Tibial nerve (tissue), 4 donors: ENCODE data around the gene NCBP2L. TPM values are rescaled to one million over a fixed set of nuclear protein-coding genes. Genes with fewer than 3 reads are reported as not detected.

Source experiments
- DNase-seq, 2 donors: peaks; one replicate each; pipeline ENCODE4 v3.0.0-alpha.2; 2019; ENCODE audit warnings: low spot score in 2 of 2
- H3K27ac ChIP-seq, 4 donors: fragments of 200-600 bp; sonication (generic) in 3 of 4; one replicate each; pipeline ENCODE4 v1.5.1; 2017 to 2019; ENCODE audit warnings: mild to moderate bottlenecking in 1 of 4
- H3K27me3 ChIP-seq, 2 donors: fragments of 200-600 bp; sonication (generic) in 1 of 2; one replicate each; pipeline versions ENCODE4 v1.5.1 to v1.6.0; 2017 to 2019
- H3K36me3 ChIP-seq, 3 donors: fragments of 200-600 bp; sonication (generic); one replicate each; pipeline ENCODE4 v1.5.1; 2018 to 2019
- H3K4me1 ChIP-seq, 4 donors: fragments of 200-600 bp; sonication (generic) in 3 of 4; one replicate each; pipeline ENCODE4 v1.5.1; 2017 to 2019
- H3K4me3 ChIP-seq, 4 donors: fragments of 200-600 bp; sonication (generic) in 3 of 4; one replicate each; pipeline ENCODE4 v1.5.1; 2017 to 2019; ENCODE audit warnings: mild to moderate bottlenecking in 1 of 4, moderate library complexity in 1 of 4
- H3K9me3 ChIP-seq, 4 donors: fragments of 200-600 bp; sonication (generic) in 3 of 4; one replicate each; pipeline ENCODE4 v1.5.1; 2017 to 2019
- EP300 ChIP-seq, 2 donors: sonication (generic); formaldehyde crosslinking; IDR thresholded peaks; one replicate each; pipeline ENCODE4 v1.6.1; 2017; ENCODE audit warnings: antibody characterized with exemption in 2 of 2, mild to moderate bottlenecking in 1 of 2
- POLR2A ChIP-seq, 2 donors: fragments of 450-650 bp; IDR thresholded peaks; one replicate each; pipeline ENCODE4 v1.6.1; 2017; ENCODE audit warnings: antibody characterized with exemption in 2 of 2, mild to moderate bottlenecking in 2 of 2, moderate library complexity in 2 of 2
- WGBS, 2 donors: methylation state at CpG; one replicate each; pipeline ENCODE4 v1.1.5; 2018; 5-methylcytosine and 5-hydroxymethylcytosine counted together
- total RNA-seq, 4 donors: library from RNA; depleted of rRNA; stranded (reverse); fragments of >200 nt; gene quantifications; one replicate each; pipeline ENCODE4 v1.1.0, GENCODE V29; 2016
- TF ChIP-seq, protein P1 (sequence below), 5 experiments: fragments of 200-600 bp in 3 of 5; fragments of 450-650 bp in 2 of 5; sonication (generic) in 3 of 5; IDR thresholded peaks; one replicate each; pipeline ENCODE4 v1.5.1; 2016 to 2019; ENCODE audit warnings: antibody characterized with exemption in 5 of 5, mild to moderate bottlenecking in 3 of 5, moderate library complexity in 2 of 5

Gene NCBP2L
- total RNA-seq, 4 donors from 2014 or later: not detected

DNA sequence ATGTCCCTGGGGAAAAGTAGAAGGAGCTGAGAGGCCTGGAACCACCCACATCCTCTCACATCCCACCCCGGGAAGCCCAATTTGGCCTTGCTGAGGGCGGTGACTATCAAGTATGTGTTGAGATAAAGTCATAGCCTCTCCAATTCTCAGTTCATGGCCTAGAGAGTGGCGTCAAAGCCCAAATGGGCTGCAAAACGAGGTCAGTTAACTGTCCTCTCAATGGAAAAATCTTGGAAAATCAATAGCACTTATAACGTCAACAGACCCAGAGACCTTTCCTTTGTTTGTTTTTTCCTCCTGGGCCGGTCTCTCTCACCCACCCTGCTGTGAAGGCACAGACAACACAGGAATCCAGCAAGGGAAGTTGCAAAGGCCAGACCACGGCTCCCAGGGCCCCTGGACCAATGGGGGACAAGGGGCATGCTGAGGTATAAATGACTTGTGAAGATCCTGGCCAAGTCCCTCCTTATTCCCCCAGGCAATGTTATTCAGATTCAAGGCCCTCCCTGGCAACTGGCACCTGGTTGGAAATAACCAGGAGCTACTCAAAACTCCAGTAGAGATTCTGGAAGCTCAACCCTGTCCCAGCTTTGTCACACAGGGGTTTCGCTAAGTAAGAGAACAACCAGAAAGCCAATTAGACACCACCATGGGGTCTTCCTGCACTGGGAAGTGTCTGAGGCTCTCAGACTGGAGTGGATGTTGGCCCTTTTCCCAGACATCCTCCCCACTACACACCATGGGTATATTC is 40.6 kb upstream of the NCBP2L start:
- H3K27ac ChIP-seq: peak overlapping the region; percentile 45 to 97 (median 82)
- DNase-seq: no peak
- no peaks in the 10 kb centered on the region for H3K9me3 ChIP-seq
- WGBS, 2 donors: 56 to 68% methylated on average over 7 to 8 of the region's 8 CpGs
- H3K4me3 ChIP-seq: no peak overlapping the region
- H3K4me1 ChIP-seq: peaks cover 0 to 82% (median 31%) of the 10 kb centered on the region in 4 donors
- H3K36me3 ChIP-seq: no peaks in the 10 kb centered on the region
- no peaks in the 10 kb centered on the region for H3K27me3 ChIP-seq
- TF ChIP-seq POLR2A (IDR thresholded peaks at IDR 0.05): no peak
- TF ChIP-seq, protein P1, sequence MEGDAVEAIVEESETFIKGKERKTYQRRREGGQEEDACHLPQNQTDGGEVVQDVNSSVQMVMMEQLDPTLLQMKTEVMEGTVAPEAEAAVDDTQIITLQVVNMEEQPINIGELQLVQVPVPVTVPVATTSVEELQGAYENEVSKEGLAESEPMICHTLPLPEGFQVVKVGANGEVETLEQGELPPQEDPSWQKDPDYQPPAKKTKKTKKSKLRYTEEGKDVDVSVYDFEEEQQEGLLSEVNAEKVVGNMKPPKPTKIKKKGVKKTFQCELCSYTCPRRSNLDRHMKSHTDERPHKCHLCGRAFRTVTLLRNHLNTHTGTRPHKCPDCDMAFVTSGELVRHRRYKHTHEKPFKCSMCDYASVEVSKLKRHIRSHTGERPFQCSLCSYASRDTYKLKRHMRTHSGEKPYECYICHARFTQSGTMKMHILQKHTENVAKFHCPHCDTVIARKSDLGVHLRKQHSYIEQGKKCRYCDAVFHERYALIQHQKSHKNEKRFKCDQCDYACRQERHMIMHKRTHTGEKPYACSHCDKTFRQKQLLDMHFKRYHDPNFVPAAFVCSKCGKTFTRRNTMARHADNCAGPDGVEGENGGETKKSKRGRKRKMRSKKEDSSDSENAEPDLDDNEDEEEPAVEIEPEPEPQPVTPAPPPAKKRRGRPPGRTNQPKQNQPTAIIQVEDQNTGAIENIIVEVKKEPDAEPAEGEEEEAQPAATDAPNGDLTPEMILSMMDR (IDR thresholded peaks at IDR 0.05): no peak
- no peak for TF ChIP-seq EP300 (IDR thresholded peaks at IDR 0.05)

GRCh38 chrX:107738272-107738671 is 39.3 kb upstream of the NCBP2L start:
- no peaks in the 10 kb centered on the region for H3K9me3 ChIP-seq
- H3K27me3 ChIP-seq: peaks cover 0 to 6% of the 10 kb centered on the region in 2 donors
- TF ChIP-seq POLR2A (IDR thresholded peaks at IDR 0.05) (no peak), EP300 (IDR thresholded peaks at IDR 0.05) (no peak)
- TF ChIP-seq, protein P1 (IDR thresholded peaks at IDR 0.05): no peak
- peak overlapping the region; percentile 89 to 97 (median 94) for H3K27ac ChIP-seq
- H3K4me1 ChIP-seq: peaks cover 0 to 77% (median 37%) of the 10 kb centered on the region in 4 donors
- no peak overlapping the region for H3K4me3 ChIP-seq
- DNase-seq: no peak
- H3K36me3 ChIP-seq: no peaks in the 10 kb centered on the region
- 65 to 72% methylated on average over 2 to 5 of the region's 5 CpGs for whole genome bisulfite sequencing, 2 donors

GRCh38 chrX:107738768-107739167 is 38.8 kb upstream of the NCBP2L start:
- Histone ChIP-seq H3K36me3 (no peaks in the 10 kb centered on the region), H3K27ac (peak overlapping the region; percentile 89 to 97 (median 94)), H3K27me3 (peaks cover 0 to 10% of the 10 kb centered on the region in 2 donors), H3K4me3 (no peak overlapping the region), H3K9me3 (no peaks in the 10 kb centered on the region), H3K4me1 (peaks cover 0 to 77% (median 42%) of the 10 kb centered on the region in 4 donors)
- TF ChIP-seq EP300 (IDR thresholded peaks at IDR 0.05): peak in 1 of 2 donors; percentile 65
- TF ChIP-seq, protein P1 (IDR thresholded peaks at IDR 0.05): no peak
- WGBS, 2 donors: 34 to 58% methylated on average over 4 to 7 of the region's 8 CpGs
- no peak for DNase-seq

- no peak for TF ChIP-seq EP300 (IDR thresholded peaks at IDR 0.05)
- TF ChIP-seq, protein P1 (IDR thresholded peaks at IDR 0.05): no peak
- TF ChIP-seq POLR2A (IDR thresholded peaks at IDR 0.05): no peak
- no peak overlapping the region for H3K4me3 ChIP-seq
Measured at GRCh38 chrX:107739541-107739940, 38.0 kb upstream of the NCBP2L start.

GRCh38 chrX:107741404-107741790 is 36.1 kb upstream of the NCBP2L start:
- WGBS, 2 donors: 9 to 25% methylated on average over 7 of the region's 7 CpGs
- no peaks in the 10 kb centered on the region for H3K9me3 ChIP-seq
- peaks cover 0 to 10% of the 10 kb centered on the region in 2 donors for H3K27me3 ChIP-seq
- TF ChIP-seq, protein P1 (IDR thresholded peaks at IDR 0.05): no peak
- TF ChIP-seq POLR2A (IDR thresholded peaks at IDR 0.05) (no peak), EP300 (IDR thresholded peaks at IDR 0.05) (no peak)
- DNase-seq: no peak
- no peaks in the 10 kb centered on the region for H3K36me3 ChIP-seq
- peaks cover 0 to 91% (median 49%) of the 10 kb centered on the region in 4 donors for H3K4me1 ChIP-seq
- peak overlapping the region in 1 of 4 donors; percentile 29 for H3K4me3 ChIP-seq
- peak overlapping the region; percentile 89 to 97 (median 94) for H3K27ac ChIP-seq

More at GRCh38 chrX:107739541-107739940, 38.0 kb upstream of the NCBP2L start:
- peak overlapping the region; percentile 89 to 97 (median 94) for H3K27ac ChIP-seq
- H3K9me3 ChIP-seq: no peaks in the 10 kb centered on the region
- no peaks in the 10 kb centered on the region for H3K36me3 ChIP-seq
- peaks cover 0 to 77% (median 45%) of the 10 kb centered on the region in 4 donors for H3K4me1 ChIP-seq
- WGBS, 2 donors: 100% methylated on average over 2 to 3 of the region's 3 CpGs
- DNase-seq: no peak
- H3K27me3 ChIP-seq: peaks cover 0 to 10% of the 10 kb centered on the region in 2 donors
